Esophagus muscularis mucosa (tissue), 4 donors: ENCODE data around the gene MAP3K20.
"Not testable (repeated sequence)": the region's sequence is repeated elsewhere in the genome, so short reads cannot be mapped to it uniquely, and the experiment has no call there.

Source experiments
- CTCF ChIP-seq, 3 experiments: fragments of 200-600 bp in 2 of 3; fragments of 450-650 bp in 1 of 3; sonication (generic) in 2 of 3; IDR thresholded peaks; one replicate each; pipeline ENCODE4 v1.5.1; 2017 to 2019; ENCODE audit warnings: antibody characterized with exemption in 3 of 3, mild to moderate bottlenecking in 2 of 3, moderate library complexity in 1 of 3
- EP300 ChIP-seq: sonication (generic); formaldehyde crosslinking; IDR thresholded peaks from one replicate; pipeline ENCODE4 v1.6.1; 2017; ENCODE audit warnings: antibody characterized with exemption
- POLR2AphosphoS5 ChIP-seq, 2 donors: sonication (generic); formaldehyde crosslinking; IDR thresholded peaks; one replicate each; pipeline ENCODE4 v1.6.1; 2017; ENCODE audit warnings: antibody characterized with exemption in 2 of 2

GRCh38 chr2:173093617-173094016 lies 18.0 kb downstream of the MAP3K20 start:
- not testable (repeated sequence) for TF ChIP-seq CTCF (IDR thresholded peaks at IDR 0.05); POLR2AphosphoS5 (IDR thresholded peaks at IDR 0.05); EP300
